H1 (cell line): ENCODE data around the gene DTNB. TPM values are rescaled to one million over a fixed set of nuclear protein-coding genes. Genes with fewer than 3 reads are reported as not detected.

Source experiments
- ATF2 ChIP-seq: IDR thresholded peaks from 2 replicates; pipeline ENCODE4 v1.6.1; 2012; ENCODE audit warnings: low read length, inconsistent platforms
- POLR2A ChIP-seq, 2 experiments: IDR thresholded peaks; 1 replicate in 1 of 2; 2 replicates in 1 of 2; pipeline ENCODE4 v1.6.1; 2011; ENCODE audit warnings: low read depth in 2 of 2, low read length in 2 of 2, mild to moderate bottlenecking in 2 of 2; ENCODE audit errors: control extremely low read depth in 1 of 2
- TAF1 ChIP-seq: IDR thresholded peaks from 2 replicates; pipeline ENCODE4 v1.6.1; 2011; ENCODE audit warnings: mild to moderate bottlenecking, low read depth, low read length
- polyA plus RNA-seq, 7 experiments: library from polyadenylated mRNA; depleted of rRNA in 3 of 7; stranded (reverse) in 5 of 7; unstranded in 2 of 7; fragments of >200 nt in 5 of 7; fragments of 200-250 nt in 2 of 7; gene quantifications; 1 replicate in 5 of 7; 2 replicates in 1 of 7; 4 replicates in 1 of 7; pipeline versions ENCODE4 v1.2.1 to v1.2.3, GENCODE V29; 2011 to 2013; ENCODE audit warnings: missing spikeins in 2 of 7, mixed read lengths in 2 of 7
- total RNA-seq: library from RNA; stranded (reverse); fragmentation: NEBNext Ultra II Directional; extraction: Animal tissue kit (Norgen Biotek cat#: 25700); gene quantifications from 2 replicates; pipeline ENCODE4 v1.2.1, GENCODE V29; 2021

Gene DTNB
- total and polyA plus RNA-seq, 2 of the 8 experiments (the other 6 are each of a cell fraction or from before 2014, with no cell fraction given) = 39.6 to 49.5 TPM

GRCh38 chr2:25397777-25398176, 275.6 kb downstream of the DTNB start (continued):
- TF ChIP-seq ATF2 = no peak
- no peak for TF ChIP-seq TAF1
- TF ChIP-seq POLR2A (IDR thresholded peaks at IDR 0.05; ENCODE audit: control extremely low read depth in 1 of 2, low read depth in 2 of 2, low read length in 2 of 2) = no peak
